Endothelial cell of umbilical vein (primary cell): Measurements from ENCODE around the gene SH3PXD2B. TPM values are rescaled to one million over a fixed set of nuclear protein-coding genes. Genes with fewer than 3 reads are reported as not detected.
"Not testable (repeated sequence)": the region's sequence is repeated elsewhere in the genome, so short reads cannot be mapped to it uniquely, and the experiment has no call there.

Source experiments
- BruUV-seq: library from RNA; stranded (reverse); fragments of 400-500 nt; replicated peaks from 2 replicates; lab custom pipeline; 2021; lab: Mats Ljungman, UMichigan
- CTCF ChIA-PET: fragments of 300-600, 350-600 bp; sonication (Branson Sonifier 250); formaldehyde crosslinking; loops from one replicate; lab custom pipeline; 2021; ENCODE audit warnings: antibody characterized with exemption, inconsistent platforms; lab: Charles Lee
- POLR2A ChIA-PET: fragments of 300-600, 350-600 bp; sonication (Branson Sonifier 250); formaldehyde crosslinking; loops from one replicate; lab custom pipeline; 2021; ENCODE audit warnings: antibody characterized with exemption, inconsistent platforms; lab: Charles Lee
- DNase-seq: peaks from one replicate; pipeline ENCODE4 v3.0.0-alpha.2; 2011; ENCODE audit warnings: low read depth, low spot score
- FAIRE-seq: peaks from 2 replicates; lab custom pipeline; 2011; peaks lifted over from hg19 to GRCh38; lab: Jason Lieb, UNC
- H2AFZ ChIP-seq: 2 replicates; pipeline ENCODE4 v1.6.0; 2012; ENCODE audit warnings: low read depth, low read length, control low read depth, inconsistent platforms
- H3K27ac ChIP-seq: 2 replicates; pipeline ENCODE4 v1.5.1; 2011; ENCODE audit warnings: low read depth, mild to moderate bottlenecking, control low read depth, low read length, moderate library complexity; ENCODE audit not compliant: insufficient read depth
- H3K27me3 ChIP-seq, 2 experiments: 2 replicates each; pipeline versions ENCODE4 v1.6.0 to v1.6.1; 2011; ENCODE audit warnings: low read length in 2 of 2, mixed read lengths in 1 of 2; ENCODE audit not compliant: control insufficient read depth in 2 of 2, insufficient read depth in 2 of 2
- H3K36me3 ChIP-seq, 2 experiments: 2 replicates in 1 of 2; 3 replicates in 1 of 2; pipeline ENCODE4 v1.5.1; 2011; ENCODE audit warnings: low read length in 2 of 2, mild to moderate bottlenecking in 1 of 2, moderate library complexity in 1 of 2; ENCODE audit not compliant: control insufficient read depth in 2 of 2, insufficient read depth in 2 of 2; ENCODE audit errors: extremely low read depth in 1 of 2
- H3K4me1 ChIP-seq: 3 replicates; pipeline ENCODE4 v1.5.1; 2011; ENCODE audit warnings: mild to moderate bottlenecking, low read length; ENCODE audit not compliant: control insufficient read depth, insufficient read depth; ENCODE audit errors: extremely low read depth
- H3K4me2 ChIP-seq: 2 replicates; pipeline ENCODE4 v1.6.1; 2011; ENCODE audit warnings: low read length, control low read depth, mixed read lengths; ENCODE audit not compliant: insufficient read depth
- H3K4me3 ChIP-seq, 3 experiments: fragments of 200-600 bp in 1 of 3; sonication (generic), shearing (Covaris generic) in 1 of 3; replicated peaks in 1 of 3; 2 replicates each; pipeline ENCODE4 v1.5.1; 2011 to 2016; ENCODE audit warnings: control low read depth in 3 of 3, low read length in 3 of 3, mild to moderate bottlenecking in 2 of 3, inconsistent platforms in 1 of 3, low read depth in 1 of 3, moderate library complexity in 1 of 3; ENCODE audit not compliant: insufficient read depth in 1 of 3
- H3K79me2 ChIP-seq: 2 replicates; pipeline ENCODE4 v1.6.0; 2012; ENCODE audit warnings: low read length, inconsistent platforms; ENCODE audit not compliant: control insufficient read depth, insufficient read depth
- H3K9ac ChIP-seq: replicated peaks from 2 replicates; pipeline ENCODE3; 2011; ENCODE audit warnings: low read length, control low read depth; ENCODE audit not compliant: insufficient read depth; ENCODE audit errors: extremely low read depth
- H3K9me1 ChIP-seq: replicated peaks from 3 replicates; pipeline ENCODE4 v1.6.0; 2011; ENCODE audit warnings: mild to moderate bottlenecking, low read length; ENCODE audit not compliant: control insufficient read depth, insufficient read depth; ENCODE audit errors: extremely low read depth
- H3K9me3 ChIP-seq: replicated peaks from 2 replicates; pipeline ENCODE4 v1.5.1; 2012; ENCODE audit warnings: low read length, inconsistent platforms; ENCODE audit not compliant: control insufficient read depth, insufficient read depth
- H4K20me1 ChIP-seq: replicated peaks from 2 replicates; pipeline ENCODE3; 2011; ENCODE audit warnings: mild to moderate bottlenecking, low read length; ENCODE audit not compliant: control insufficient read depth, insufficient read depth; ENCODE audit errors: extremely low read depth
- CTCF ChIP-seq, 2 donors: IDR thresholded peaks; 1 replicate in 1 of 2; 2 replicates in 1 of 2; pipeline ENCODE4 v1.5.1; 2011; ENCODE audit warnings: low read length in 2 of 2, mild to moderate bottlenecking in 2 of 2, moderate library complexity in 2 of 2, control low read depth in 1 of 2, inconsistent platforms in 1 of 2, low read depth in 1 of 2; ENCODE audit not compliant: insufficient read depth in 1 of 2; ENCODE audit errors: extremely low read depth in 1 of 2
- EZH2 ChIP-seq: IDR thresholded peaks from 2 replicates; pipeline ENCODE4 v1.6.1; 2012; ENCODE audit warnings: borderline replicate concordance, low read depth, mild to moderate bottlenecking, moderate library complexity, low read length, inconsistent platforms; ENCODE audit not compliant: severe bottlenecking
- FOS ChIP-seq: IDR thresholded peaks from 2 replicates; pipeline ENCODE4 v1.6.1; 2011; ENCODE audit warnings: mild to moderate bottlenecking, low read length, moderate library complexity, borderline replicate concordance; ENCODE audit not compliant: insufficient read depth
- GATA2 ChIP-seq: IDR thresholded peaks from 2 replicates; pipeline ENCODE4 v1.7.0; 2011; ENCODE audit warnings: low read depth, mild to moderate bottlenecking, moderate library complexity, mixed read lengths, low read length; ENCODE audit not compliant: insufficient read length, insufficient read depth
- JUN ChIP-seq: IDR thresholded peaks from 2 replicates; pipeline ENCODE4 v1.6.1; 2011; ENCODE audit warnings: borderline replicate concordance, low read depth; ENCODE audit not compliant: insufficient read length, insufficient read depth
- MAX ChIP-seq: IDR thresholded peaks from 2 replicates; pipeline ENCODE4 v1.6.1; 2011; ENCODE audit not compliant: insufficient read depth, insufficient read length
- MYC ChIP-seq: IDR thresholded peaks from one replicate; pipeline ENCODE4 v1.6.1; 2011; ENCODE audit warnings: mild to moderate bottlenecking, low read depth, low read length
- POLR2A ChIP-seq: IDR thresholded peaks from 2 replicates; pipeline ENCODE4 v1.6.1; 2012; ENCODE audit warnings: low read depth, mild to moderate bottlenecking, control low read depth, low read length
- POLR2AphosphoS5 ChIP-seq: IDR thresholded peaks from 2 replicates; pipeline ENCODE4 v1.6.1; 2012; ENCODE audit warnings: low read depth, mild to moderate bottlenecking, control low read depth, low read length, moderate library complexity; ENCODE audit not compliant: insufficient read depth
- dilution Hi-C: fragments of 300-500 bp; cut with MboI; formaldehyde crosslinking; loops from one replicate; pipeline ENCODE4 v1.15.0; 2019; ENCODE audit warnings: low sequenced_read_pairs; ENCODE audit not compliant: extremely low pct_ligation_motif_present
- intact Hi-C: fragments of 100-400 bp; cut with micrococcal nuclease; formaldehyde crosslinking; loops from one replicate; pipeline ENCODE4 v1.10.0; 2022
- polyA plus RNA-seq, 4 experiments: library from polyadenylated mRNA; depleted of rRNA in 3 of 4; stranded (reverse) in 3 of 4; unstranded in 1 of 4; fragments of >200 nt; gene quantifications; 2 replicates each; pipeline versions ENCODE4 v1.2.1 to v1.2.3, GENCODE V29; 2011 to 2012; ENCODE audit warnings: missing spikeins in 1 of 4
- total RNA-seq: library from RNA; stranded (reverse); gene quantifications from 2 replicates; pipeline ENCODE4 v1.2.3, GENCODE V29; 2021

The SH3PXD2B gene
- total and polyA plus RNA-seq, 2 donors (not counting 3 experiments of a cell fraction or from before 2014, with no cell fraction given), result 23.5 to 66.3 TPM

- dilution Hi-C loops, result no loop called here
- Histone ChIP-seq H3K79me2 (no peaks in the 10 kb centered on the region), H3K9me3 (no peaks in the 10 kb centered on the region), H3K4me1 (no peaks in the 10 kb centered on the region), H3K9ac (no peak overlapping the region), H3K36me3 (peaks cover 3 to 15% of the 10 kb centered on the region in 2 experiments), H3K9me1 (no peaks in the 10 kb centered on the region), H3K27ac (no peak overlapping the region), H3K4me3 (no peak overlapping the region), H4K20me1 (no peaks in the 10 kb centered on the region), H3K27me3 (no peaks in the 10 kb centered on the region), H2AFZ (no peak overlapping the region), H3K4me2 (no peak overlapping the region)
- FAIRE-seq, result no peak
- no TSS peak for BruUV-seq
- TF ChIP-seq CTCF (IDR thresholded peaks at IDR 0.05; ENCODE audit: extremely low read depth in 1 of 2, insufficient read depth in 1 of 2, low read depth in 1 of 2, low read length in 2 of 2), result no peak
- TF ChIP-seq MYC, result no peak
- TF ChIP-seq POLR2AphosphoS5, result no peak
- TF ChIP-seq POLR2A, result no peak
- TF ChIP-seq EZH2, result no peak
- TF ChIP-seq GATA2, result no peak
- no peak for TF ChIP-seq MAX
- TF ChIP-seq JUN, result no peak
- TF ChIP-seq FOS, result no peak
- no peak for DNase-seq
- ChIA-PET CTCF (interaction anchor here (0.6 to 2.2 kb wide), 12 partner anchors 9 to 327 kb away, joined by 3 to 11 read pairs (median 4); no protein-coding TSS in a partner anchor), POLR2A (no interaction called here)
- intact Hi-C loops, result no loop called here
Observed at GRCh38 chr5:172370237-172370640, 84.1 kb downstream of the SH3PXD2B start.

- POLR2A ChIA-PET, H3K27me3 ChIP-seq, H3K4me2 ChIP-seq, intact Hi-C loops, H3K4me1 ChIP-seq, CTCF ChIA-PET, H3K27ac ChIP-seq, H3K4me3 ChIP-seq, H3K9me1 ChIP-seq, H4K20me1 ChIP-seq, H3K9me3 ChIP-seq, dilution Hi-C loops, DNase-seq, FAIRE-seq, H3K79me2 ChIP-seq, BruUV-seq, H2AFZ ChIP-seq, H3K9ac ChIP-seq: not testable (repeated sequence)
- H3K36me3 ChIP-seq, result peaks cover 0 to 15% of the 10 kb centered on the region in 2 experiments
Observed at GRCh38 chr5:172368699-172369098, 85.6 kb downstream of the SH3PXD2B start.
